ENCODE measurements around the gene DNHD1. TPM values are rescaled to one million over a fixed set of nuclear protein-coding genes. Genes with fewer than 3 reads are reported as not detected.

DNHD1 gene
- total and polyA plus RNA-seq, 2 of the 4 experiments (the other 2 are of a cell fraction): 1.8 to 3.6 TPM

- Histone ChIP-seq H2AFZ (replicated peaks; ENCODE audit: low read length, poor library complexity) (no peak overlapping the region), H3K4ac (ENCODE audit: low read depth, low read length) (no peak overlapping the region), H3K4me2 (ENCODE audit: low read depth, low read length) (no peak overlapping the region), H3K23ac (ENCODE audit: low read depth, low read length) (no peak overlapping the region), H2BK15ac (ENCODE audit: low read depth, low read length) (no peak overlapping the region), H2AK9ac (replicated peaks; ENCODE audit: low read depth, low read length, poor library complexity) (no peak overlapping the region), H3K27me3 (ENCODE audit: control insufficient read depth, insufficient read depth, low read length) (no peaks in the 10 kb centered on the region), H4K91ac (ENCODE audit: insufficient read depth, low read depth, low read length) (no peak overlapping the region), H3K9me1 (ENCODE audit: insufficient read depth, low read length) (peaks cover 11% of the 10 kb centered on the region), H4K8ac (ENCODE audit: low read depth in 2 of 2, low read length in 2 of 2) (no peak overlapping the region), H3K4me1 (ENCODE audit: control insufficient read depth, insufficient read depth, low read length) (peaks cover 5% of the 10 kb centered on the region; the same call in 1 of the 2 replicates), H3K14ac (replicated peaks; ENCODE audit: low read depth, low read length) (no peak overlapping the region), H3K27ac (ENCODE audit: insufficient read depth, low read length) (no peak overlapping the region), H4K5ac (ENCODE audit: low read depth, low read length) (no peak overlapping the region), H3K36me3 (ENCODE audit: control insufficient read depth, insufficient read depth, low read length) (no peaks in the 10 kb centered on the region; the same call in 1 of the 2 replicates), H2BK120ac (ENCODE audit: low read depth, low read length) (no peak overlapping the region), H3K9me3 (ENCODE audit: control insufficient read depth, insufficient read depth, low read length) (no peaks in the 10 kb centered on the region), H2BK5ac (ENCODE audit: low read depth, low read length, poor library complexity, severe bottlenecking) (no peak overlapping the region), H3K56ac (ENCODE audit: extremely low read depth, insufficient read depth, low read length) (no peak overlapping the region), H4K20me1 (ENCODE audit: insufficient read depth, low read length) (no peaks in the 10 kb centered on the region), H3K4me3 (ENCODE audit: insufficient read depth, low read depth, low read length) (no peak overlapping the region), H3K18ac (ENCODE audit: low read depth, low read length) (no peak overlapping the region), H2BK20ac (ENCODE audit: low read depth, low read length) (no peak overlapping the region), H3K79me1 (ENCODE audit: low read depth in 1 of 2, low read length in 2 of 2) (no peaks in the 10 kb centered on the region; a peak in 1 of 4 replicates), H3K9ac (ENCODE audit: low read depth, low read length) (no peak overlapping the region), H2AK5ac (ENCODE audit: low read depth, low read length) (no peak overlapping the region)
- ATAC-seq (ENCODE audit: low read depth): no peak
- intact Hi-C loops (cut with micrococcal nuclease): no loop called here
- DNase-seq: no peak
- TF ChIP-seq MAFK (IDR thresholded peaks at IDR 0.05; ENCODE audit: low read depth, low read length): no peak
- no peak for TF ChIP-seq POLR2A (IDR thresholded peaks at IDR 0.05; ENCODE audit: low read depth, low read length)
- no peak for TF ChIP-seq CEBPB (IDR thresholded peaks at IDR 0.05; ENCODE audit: low read depth, low read length)
- no peak for TF ChIP-seq MXI1 (IDR thresholded peaks at IDR 0.05; ENCODE audit: borderline replicate concordance, low read depth, low read length)
- TF ChIP-seq ELK1 (IDR thresholded peaks at IDR 0.05; ENCODE audit: borderline replicate concordance, low read depth, low read length): no peak
- no peak for TF ChIP-seq CHD1 (IDR thresholded peaks at IDR 0.05; ENCODE audit: low read depth, low read length)
- no peak for TF ChIP-seq RCOR1 (IDR thresholded peaks at IDR 0.05; ENCODE audit: insufficient replicate concordance, low read length)
- no peak for TF ChIP-seq MAZ (IDR thresholded peaks at IDR 0.05; ENCODE audit: borderline replicate concordance, low read depth, low read length)
- no CpG with 5 or more reads among the region's 5 CpGs for WGBS, 2 experiments (ENCODE audit: extremely low coverage in 2 of 2, insufficient read length in 1 of 2)
- dilution Hi-C loops (cut with HindIII; ENCODE audit: low sequenced_read_pairs, unreplicated experiment): no loop called here
- BruUV-seq (replicated peaks): no TSS peak
- ChIA-PET CTCF (no interaction called here), POLR2A (ENCODE audit: unreplicated experiment) (no interaction called here)
- in situ Hi-C loops (cut with MboI; ENCODE audit: low sequenced_read_pairs): no loop called here
These were observed 69.1 kb downstream of the DNHD1 start for GRCh38 chr11:6565988-6566703.
